ENCODE data around the gene PANX1. TPM values are rescaled to one million over a fixed set of nuclear protein-coding genes. Genes with fewer than 3 reads are reported as not detected.

Gene PANX1
- total RNA-seq, 1 donor from 2014 or later = 28.9 TPM

- intact Hi-C loops (cut with DNase I) = loop anchor here (10.0 kb wide), 1 partner anchor 55 kb away; the partner anchor contains the start of gene PANX1
- DNase-seq (ENCODE audit: low spot score) = no peak
Measured at GRCh38 chr11:94179696-94180095, 51.1 kb downstream of the PANX1 start.

GRCh38 chr11:94181526-94181925 lies 52.9 kb downstream of the PANX1 start:
- DNase-seq (ENCODE audit: low spot score) = no peak
- intact Hi-C loops (cut with DNase I) = no loop called here

- intact Hi-C loops (cut with DNase I) = no loop called here
- DNase-seq (ENCODE audit: low spot score) = no peak
Measured at GRCh38 chr11:94181943-94182342, 53.3 kb downstream of the PANX1 start.

GRCh38 chr11:94183251-94183885 lies 54.7 kb downstream of the PANX1 start:
- DNase-seq (ENCODE audit: low spot score) = no peak
- intact Hi-C loops (cut with DNase I) = no loop called here

GRCh38 chr11:94183886-94184264 lies 55.2 kb downstream of the PANX1 start:
- intact Hi-C loops (cut with DNase I) = no loop called here
- DNase-seq (ENCODE audit: low spot score) = no peak

GRCh38 chr11:94184362-94184761 lies 55.7 kb downstream of the PANX1 start:
- DNase-seq (ENCODE audit: low spot score) = no peak
- intact Hi-C loops (cut with DNase I) = no loop called here

DNA sequence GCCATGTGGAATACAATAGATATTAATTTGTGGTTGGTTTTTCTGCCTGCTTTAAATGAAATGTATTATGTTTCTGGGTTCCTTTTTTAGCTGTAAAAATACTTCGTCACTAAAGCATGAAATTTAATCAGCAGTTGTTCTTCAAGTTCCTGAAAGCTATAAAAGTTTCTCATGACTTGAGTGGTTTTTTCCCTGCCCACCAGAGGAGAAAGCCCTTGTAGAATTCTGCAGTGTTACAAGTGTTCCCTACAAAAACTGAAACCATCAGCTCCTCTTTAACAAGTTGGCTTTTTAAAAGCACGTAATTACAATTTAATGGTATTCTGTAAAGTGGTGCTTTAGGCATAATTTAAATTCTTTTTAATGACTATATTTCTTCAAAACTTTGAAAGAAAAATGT lies 56.2 kb downstream of the PANX1 start:
- intact Hi-C loops (cut with DNase I) = no loop called here
- no peak for DNase-seq (ENCODE audit: low spot score)

DNA sequence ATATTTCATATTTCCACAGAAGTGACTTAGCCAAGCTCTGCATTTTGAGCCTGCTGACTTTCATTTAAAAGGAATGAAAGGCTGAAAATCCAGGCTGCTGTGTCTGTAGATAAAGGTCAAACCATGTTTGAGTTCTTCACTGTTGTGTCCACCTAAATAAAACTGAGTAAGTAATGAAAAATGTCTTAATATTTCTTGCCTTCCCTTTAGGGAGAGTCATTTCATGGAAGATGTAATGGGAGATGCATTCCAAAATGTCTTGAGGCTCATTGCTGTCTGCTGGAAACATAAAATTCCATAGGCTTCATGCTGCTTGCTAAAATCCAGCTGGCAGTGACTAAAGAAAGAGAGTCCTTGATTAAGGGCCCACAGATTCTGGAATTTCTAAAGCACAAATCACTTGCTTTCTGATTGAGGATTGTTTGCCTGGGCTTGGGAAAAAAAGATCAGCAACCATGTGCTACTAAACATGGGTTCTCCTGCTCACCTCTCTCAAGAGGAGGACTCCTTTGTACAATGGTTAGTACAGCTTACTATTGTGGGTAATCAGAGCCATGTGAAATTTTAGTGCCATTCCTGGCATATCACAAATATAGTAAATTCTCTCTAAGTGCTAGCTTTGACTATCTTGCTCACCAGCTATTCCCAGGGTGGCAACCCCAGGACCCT lies 56.9 kb downstream of the PANX1 start:
- intact Hi-C loops (cut with DNase I) = no loop called here
- DNase-seq (ENCODE audit: low spot score) = no peak

DNA sequence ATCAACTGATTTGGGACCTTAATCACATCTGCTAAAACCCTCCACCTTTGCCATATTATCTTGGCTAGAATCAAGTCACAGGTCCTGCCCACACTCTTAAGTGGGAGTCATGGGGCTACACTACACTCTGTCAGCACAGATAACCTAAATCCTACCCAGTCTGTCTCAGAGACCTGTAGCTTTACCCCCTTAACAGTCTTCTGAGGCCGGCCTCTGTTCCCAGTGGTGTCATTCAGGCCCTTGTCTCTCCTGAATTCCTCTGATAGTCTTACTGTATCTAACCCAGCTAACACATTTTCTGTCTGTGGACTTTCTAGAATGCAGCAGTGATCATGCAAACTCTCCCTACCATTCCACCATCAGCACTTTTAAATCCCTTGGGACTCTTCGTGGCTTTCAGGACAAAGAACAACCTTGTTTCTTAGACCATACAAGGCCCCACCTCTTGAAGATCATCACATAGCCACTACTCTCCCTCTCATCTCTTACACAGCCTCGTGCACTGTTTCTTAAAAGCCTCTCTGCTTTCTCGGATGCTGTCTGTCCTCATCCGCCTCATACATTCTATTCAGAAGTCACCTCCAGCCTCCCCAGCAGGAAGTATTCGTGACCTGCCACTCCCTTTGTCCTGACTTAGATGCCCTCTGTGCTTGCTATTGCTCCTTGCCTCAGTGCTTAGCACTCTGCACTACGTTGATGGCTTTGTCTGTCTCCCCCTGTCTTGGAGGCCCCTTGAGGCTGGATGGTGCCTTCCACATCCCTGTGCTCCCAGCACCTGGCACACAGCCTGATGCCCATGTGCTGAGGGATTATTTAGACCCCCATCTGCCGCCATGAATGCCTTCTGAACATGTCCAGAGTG lies 57.9 kb downstream of the PANX1 start:
- intact Hi-C loops (cut with DNase I) = no loop called here
- DNase-seq (ENCODE audit: low spot score) = no peak

DNA sequence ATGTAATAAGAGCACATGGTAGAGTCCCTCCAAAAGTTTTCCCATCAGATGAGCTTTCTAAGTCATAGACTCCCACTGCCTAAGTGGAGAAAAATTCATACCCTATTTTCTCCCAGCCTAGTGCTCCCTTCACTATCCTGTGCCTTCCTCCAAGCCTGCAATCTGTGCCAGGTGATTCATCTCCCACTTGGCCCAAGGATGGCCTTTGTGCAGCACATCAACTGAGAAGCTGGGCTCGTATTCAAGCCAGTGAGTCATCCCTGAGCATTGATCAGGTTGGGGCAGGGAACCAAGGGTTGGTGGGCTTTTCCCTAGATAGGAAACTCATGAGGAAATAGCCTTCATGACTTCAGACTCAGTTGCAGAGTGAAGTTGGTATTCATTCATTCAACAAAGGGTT lies 64.6 kb downstream of the PANX1 start:
- no peak for DNase-seq (ENCODE audit: low spot score)
- intact Hi-C loops (cut with DNase I) = no loop called here

DNA sequence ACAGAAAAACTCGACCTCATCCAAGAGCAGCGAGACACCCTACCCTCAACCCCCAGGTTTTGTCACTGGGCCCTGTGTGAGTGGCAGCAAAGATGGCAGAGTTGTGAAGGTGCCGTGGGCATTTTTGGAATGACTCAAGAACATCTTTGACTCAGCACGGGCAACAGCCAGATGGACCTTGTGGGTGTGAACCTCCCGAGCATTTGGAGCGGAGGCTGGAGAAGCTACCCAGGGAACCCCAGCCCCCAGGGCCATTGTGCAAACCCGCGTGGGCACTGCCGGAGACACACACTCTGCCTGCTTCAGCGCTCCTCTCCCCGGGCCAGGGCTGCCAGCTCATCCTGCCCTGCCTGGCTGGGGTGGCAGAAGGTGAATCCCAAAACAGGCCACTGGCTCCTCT lies 66.1 kb downstream of the PANX1 start:
- no peak for DNase-seq (ENCODE audit: low spot score)
- intact Hi-C loops (cut with DNase I) = no loop called here

DNA sequence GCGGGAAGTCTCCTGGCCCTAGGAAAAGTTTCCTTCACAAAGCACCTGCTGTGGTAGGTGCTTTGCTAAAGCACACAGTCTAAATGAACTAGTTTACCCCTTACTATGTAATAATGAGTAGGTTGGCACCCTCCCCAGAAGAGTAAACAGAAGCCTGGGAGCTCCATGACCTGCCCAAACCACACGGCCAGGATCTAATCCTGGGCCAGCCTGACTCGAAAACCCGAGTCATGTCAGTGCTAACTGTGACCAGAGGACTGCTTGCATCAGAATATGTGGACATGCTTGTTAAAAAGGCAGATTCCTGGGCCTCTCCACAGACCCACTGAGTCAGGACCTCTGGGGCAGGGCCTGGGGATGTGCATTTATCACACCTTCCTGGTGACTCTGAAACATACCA lies 67.7 kb downstream of the PANX1 start:
- DNase-seq (ENCODE audit: low spot score) = no peak
- intact Hi-C loops (cut with DNase I) = no loop called here

DNA sequence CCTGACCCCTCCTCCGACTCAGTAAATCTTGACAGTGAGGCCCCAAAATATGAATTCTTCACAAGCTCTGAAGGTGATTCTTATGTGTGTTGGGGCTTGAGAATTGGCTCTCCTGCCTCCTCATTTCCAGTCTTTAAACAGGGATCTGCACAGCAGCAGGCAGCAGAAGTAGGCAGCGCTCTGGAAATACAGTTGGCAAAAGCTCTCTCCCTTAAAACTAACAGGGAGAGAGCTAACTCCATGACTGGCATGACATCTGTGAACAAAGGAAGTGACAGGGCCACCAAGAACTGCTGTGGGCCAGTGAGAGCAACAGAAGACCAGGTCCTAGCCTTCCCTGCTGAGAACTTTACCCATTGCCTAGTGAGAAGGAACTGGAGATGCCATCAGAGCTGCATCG lies 70.1 kb downstream of the PANX1 start:
- no peak for DNase-seq (ENCODE audit: low spot score)
- intact Hi-C loops (cut with DNase I) = no loop called here

GRCh38 chr11:94199136-94200130 lies 70.8 kb downstream of the PANX1 start:
- DNase-seq (ENCODE audit: low spot score) = no peak
- intact Hi-C loops (cut with DNase I) = no loop called here

DNA sequence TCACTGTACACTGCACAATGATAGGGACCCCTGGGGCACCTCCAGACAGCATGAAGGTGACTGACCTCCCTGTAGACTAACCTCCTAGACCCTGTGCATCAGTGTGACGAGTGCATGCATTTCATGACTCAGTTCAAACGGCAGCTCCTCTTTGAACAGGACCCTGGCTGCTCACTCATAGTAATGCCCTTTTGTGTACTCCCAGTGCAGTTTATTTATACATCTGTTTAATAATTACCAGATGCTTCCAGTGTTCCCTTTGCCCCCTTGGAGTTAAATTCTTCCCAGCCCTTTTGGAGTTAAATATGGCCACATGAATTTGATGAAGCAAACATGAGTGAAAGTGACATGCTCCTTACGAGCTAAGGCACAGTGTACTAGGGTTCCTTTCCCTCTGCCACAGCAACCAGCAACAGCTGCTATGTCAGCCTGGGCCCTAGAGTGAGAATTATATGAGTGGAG lies 72.4 kb downstream of the PANX1 start:
- DNase-seq (ENCODE audit: low spot score) = no peak
- intact Hi-C loops (cut with DNase I) = no loop called here

DNA sequence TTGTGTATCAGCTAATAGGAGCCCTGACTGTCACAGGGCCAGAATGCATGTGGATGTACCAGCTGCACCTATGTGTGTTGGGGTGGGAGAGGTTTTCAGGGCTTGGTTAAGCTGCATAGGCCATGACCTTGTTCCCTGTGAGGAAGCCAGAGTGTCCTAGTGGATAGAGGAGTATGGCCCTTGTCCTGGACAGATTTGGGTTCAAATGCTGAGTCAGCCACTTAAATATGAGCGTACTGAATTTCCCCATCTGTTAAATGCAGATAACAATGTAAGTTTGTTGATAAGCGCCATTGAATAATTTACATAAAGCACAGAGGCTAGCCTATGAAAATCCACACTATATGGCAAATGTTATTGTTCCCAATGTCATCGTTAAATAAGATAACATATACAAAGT lies 74.4 kb downstream of the PANX1 start:
- intact Hi-C loops (cut with DNase I) = no loop called here
- DNase-seq (ENCODE audit: low spot score) = no peak

DNA sequence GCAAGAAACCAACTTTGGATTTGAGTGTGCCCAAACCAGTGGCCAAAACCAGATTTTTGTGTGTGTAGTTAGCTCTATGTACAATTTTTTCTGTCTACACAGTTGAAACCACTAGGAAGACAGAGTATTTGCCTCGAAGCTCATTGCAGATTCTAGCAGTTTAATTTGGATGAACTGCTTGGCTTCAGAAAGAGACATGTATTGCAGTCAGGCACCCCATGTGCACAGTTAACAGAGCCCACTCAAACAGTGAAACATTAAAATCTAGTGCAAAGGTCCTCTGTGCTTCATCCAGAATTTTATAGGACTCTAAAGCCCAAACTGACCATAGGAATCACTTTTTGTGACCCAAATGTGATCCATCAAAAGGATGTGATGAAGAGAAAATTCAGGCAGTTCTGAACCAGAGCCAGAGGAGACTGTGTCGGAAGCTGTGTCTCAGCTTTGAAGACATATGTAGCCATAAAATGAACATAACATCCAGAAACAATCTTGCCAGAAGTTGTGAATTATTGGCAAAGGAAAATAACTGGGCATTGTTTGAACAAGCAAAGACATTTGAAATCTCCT lies 82.7 kb downstream of the PANX1 start:
- intact Hi-C loops (cut with DNase I) = no loop called here

DNA sequence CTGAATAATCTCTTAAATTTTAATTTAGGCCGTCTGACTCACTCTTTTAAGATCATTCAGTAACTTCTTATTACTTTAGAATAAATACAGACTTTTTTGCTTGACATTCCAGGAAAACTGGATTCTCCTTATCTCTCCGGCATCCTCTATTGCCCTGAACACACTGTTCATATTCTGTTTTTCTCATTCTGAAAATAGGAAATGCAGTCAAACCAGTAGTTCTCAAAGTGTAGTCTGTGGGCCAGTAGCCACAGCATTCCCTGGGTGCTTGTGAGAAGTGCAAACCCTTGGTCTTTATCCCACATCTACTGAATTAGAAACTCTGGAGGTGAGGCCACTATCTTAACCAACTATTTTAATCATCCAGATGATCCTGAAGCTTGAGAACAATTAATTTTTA lies 84.3 kb downstream of the PANX1 start:
- intact Hi-C loops (cut with DNase I) = no loop called here
- no peak for DNase-seq (ENCODE audit: low spot score)

More for the DNA sequence above, 82.7 kb downstream of the PANX1 start:
- no peak for DNase-seq (ENCODE audit: low spot score)

DNA sequence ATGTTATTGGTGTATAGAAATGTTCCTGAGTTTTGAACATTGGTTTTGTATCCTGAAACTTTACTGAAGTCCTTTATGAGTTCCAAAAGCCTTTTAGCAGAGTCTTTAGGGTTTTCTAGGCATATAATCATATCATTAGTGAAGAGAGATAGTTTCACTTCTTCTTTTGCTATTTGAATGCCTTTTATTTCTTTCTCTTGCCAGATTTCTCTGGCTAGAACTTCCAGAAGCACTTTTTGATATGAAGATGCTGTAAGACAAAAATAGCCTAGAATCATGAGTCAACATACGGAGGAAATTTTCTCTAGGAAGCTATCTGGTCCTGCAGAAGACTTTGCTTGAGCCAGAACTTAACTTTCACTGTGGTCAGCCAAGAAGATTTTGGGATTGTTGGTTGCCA lies 89.1 kb downstream of the PANX1 start:
- intact Hi-C loops (cut with DNase I) = no loop called here
- DNase-seq (ENCODE audit: low spot score) = no peak

Measured in cardiac septum (tissue), 1 donor.